Upper lobe of left lung (tissue), 4 donors: Measurements from ENCODE around the gene GABRG3.

Experiments
- POLR2A ChIP-seq, 4 donors: fragments of 450-650 bp; IDR thresholded peaks; one replicate each; pipeline ENCODE4 v1.5.1; 2016 to 2017; ENCODE audit warnings: antibody characterized with exemption in 4 of 4, mild to moderate bottlenecking in 2 of 4
- POLR2AphosphoS5 ChIP-seq, 2 donors: sonication (generic); formaldehyde crosslinking; IDR thresholded peaks; one replicate each; pipeline ENCODE4 v1.5.1; 2017; ENCODE audit warnings: antibody characterized with exemption in 2 of 2
- TF ChIP-seq, protein P1 (sequence below), 6 experiments: fragments of 450-650 bp in 4 of 6; fragments of 200-600 bp in 2 of 6; sonication (generic) in 2 of 6; IDR thresholded peaks; one replicate each; pipeline ENCODE4 v1.5.1; 2016 to 2019; ENCODE audit warnings: antibody characterized with exemption in 6 of 6

DNA sequence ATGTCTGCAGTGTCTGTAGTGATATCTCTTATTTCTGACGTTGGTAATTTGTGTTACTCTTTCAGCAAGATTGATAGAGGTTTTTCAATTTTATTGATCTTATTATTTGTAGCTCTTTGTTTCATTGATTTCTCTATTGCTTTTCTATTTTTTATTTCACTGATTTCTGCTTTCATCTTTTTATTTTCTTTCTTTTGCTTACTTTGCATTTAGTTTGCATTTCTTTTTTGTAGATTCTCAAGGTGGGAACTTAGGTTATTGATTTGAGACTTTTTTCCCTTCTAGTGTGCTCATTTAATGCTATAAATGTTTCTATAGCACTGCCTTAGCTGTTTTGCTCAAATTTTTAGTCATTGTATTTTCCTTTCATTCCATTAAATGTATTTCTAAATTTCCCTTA lies 49.5 kb upstream of the GABRG3 start:
- TF ChIP-seq POLR2AphosphoS5 (IDR thresholded peaks at IDR 0.05) = no peak
- TF ChIP-seq, protein P1, sequence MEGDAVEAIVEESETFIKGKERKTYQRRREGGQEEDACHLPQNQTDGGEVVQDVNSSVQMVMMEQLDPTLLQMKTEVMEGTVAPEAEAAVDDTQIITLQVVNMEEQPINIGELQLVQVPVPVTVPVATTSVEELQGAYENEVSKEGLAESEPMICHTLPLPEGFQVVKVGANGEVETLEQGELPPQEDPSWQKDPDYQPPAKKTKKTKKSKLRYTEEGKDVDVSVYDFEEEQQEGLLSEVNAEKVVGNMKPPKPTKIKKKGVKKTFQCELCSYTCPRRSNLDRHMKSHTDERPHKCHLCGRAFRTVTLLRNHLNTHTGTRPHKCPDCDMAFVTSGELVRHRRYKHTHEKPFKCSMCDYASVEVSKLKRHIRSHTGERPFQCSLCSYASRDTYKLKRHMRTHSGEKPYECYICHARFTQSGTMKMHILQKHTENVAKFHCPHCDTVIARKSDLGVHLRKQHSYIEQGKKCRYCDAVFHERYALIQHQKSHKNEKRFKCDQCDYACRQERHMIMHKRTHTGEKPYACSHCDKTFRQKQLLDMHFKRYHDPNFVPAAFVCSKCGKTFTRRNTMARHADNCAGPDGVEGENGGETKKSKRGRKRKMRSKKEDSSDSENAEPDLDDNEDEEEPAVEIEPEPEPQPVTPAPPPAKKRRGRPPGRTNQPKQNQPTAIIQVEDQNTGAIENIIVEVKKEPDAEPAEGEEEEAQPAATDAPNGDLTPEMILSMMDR (IDR thresholded peaks at IDR 0.05) = no peak
- TF ChIP-seq POLR2A (IDR thresholded peaks at IDR 0.05) = no peak
